ENCODE data around the gene SPTBN4. TPM values are rescaled to one million over a fixed set of nuclear protein-coding genes. Genes with fewer than 3 reads are reported as not detected.

Gene SPTBN4
- 0.36 and 1.4 TPM in 2 replicates for total RNA-seq

DNA sequence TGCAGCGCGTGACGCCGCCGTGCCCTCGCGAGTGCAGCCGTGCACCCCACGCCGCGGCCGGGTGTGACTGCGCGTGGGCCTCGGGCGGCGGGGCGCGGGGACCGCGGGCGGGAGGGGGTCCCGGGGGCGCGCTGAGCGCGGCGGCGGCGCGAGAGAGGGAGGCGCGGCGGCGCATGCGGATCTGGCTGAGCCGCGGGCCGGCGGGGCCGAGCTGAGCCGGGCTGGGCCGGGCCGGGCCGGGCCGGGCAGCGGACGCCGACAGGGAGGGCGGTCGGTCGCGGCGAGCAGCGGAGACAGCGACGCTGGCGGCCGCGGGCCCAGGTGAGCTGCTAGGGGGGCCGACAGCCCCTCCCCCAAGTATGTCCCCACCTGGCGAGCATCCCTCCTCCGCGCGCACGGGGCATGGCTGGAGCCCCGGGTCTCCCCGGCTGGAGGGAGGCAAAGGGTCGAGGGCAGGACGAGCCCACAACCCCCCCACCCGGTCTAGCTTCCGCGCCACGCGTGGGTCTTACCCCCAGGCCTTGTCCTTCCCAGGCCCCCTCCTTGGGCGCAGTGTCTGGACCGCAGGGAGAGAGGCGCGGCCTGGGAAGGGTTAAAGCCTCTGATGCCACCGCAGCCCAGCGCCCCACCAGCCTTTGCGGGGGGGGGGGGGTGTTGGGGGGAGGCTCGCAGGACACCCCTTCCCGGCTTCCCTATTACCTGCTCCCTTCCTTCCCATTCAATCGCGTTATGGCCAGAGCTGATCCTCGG, at the start of gene SPTBN4:
SPTBN4 (plus strand) TSS at position 17 of the 750 bp plus-strand sequence. CDS start 5,621 bp downstream, outside the sequence.

DNA sequence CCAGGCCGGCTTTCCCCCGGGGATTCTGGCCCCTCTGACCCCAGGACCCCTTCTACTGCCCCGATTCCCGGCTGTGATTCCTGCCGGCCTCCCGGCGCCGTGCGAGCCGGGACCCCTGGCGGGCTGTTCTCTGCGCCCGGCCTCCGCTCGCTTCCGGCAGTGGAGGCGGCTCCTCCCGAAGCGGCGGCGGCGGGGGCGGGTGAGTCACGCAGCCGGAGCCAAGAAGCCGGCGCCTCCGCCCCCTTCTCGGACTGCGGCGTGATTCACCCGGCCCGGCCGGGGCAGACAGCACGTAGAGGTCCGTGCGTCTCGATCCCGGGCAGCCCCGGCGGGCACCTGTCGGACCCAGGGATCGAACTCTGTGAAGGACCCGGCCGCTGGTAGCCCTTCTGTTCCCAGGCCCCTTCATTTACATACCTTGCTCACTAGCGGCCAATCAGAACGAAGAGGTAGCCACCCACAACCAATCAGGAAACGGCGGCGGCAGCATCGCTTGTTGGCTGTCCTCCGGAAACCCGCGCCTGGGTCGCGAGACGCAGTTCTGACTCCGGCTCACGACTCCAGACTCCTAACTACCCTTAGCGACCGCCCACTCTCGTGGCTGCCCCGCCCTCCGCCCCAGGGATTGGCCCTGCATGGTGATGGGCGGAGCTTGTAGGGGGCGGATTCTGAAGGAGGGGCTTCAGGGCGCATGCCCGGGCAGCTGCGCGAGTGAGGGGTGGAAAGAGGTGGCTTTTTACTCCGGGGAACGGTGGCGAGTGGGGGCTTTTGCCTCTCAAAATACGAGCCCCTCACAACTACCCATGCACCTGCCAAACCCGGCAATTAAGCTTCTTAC, 41.1 kb upstream of the SPTBN4 start, which contains the start of gene SERTAD1:
SERTAD1 (minus strand) TSS at position 543 of the 838 bp plus-strand sequence. CDS start 2,446 bp downstream, outside the sequence.

DNA sequence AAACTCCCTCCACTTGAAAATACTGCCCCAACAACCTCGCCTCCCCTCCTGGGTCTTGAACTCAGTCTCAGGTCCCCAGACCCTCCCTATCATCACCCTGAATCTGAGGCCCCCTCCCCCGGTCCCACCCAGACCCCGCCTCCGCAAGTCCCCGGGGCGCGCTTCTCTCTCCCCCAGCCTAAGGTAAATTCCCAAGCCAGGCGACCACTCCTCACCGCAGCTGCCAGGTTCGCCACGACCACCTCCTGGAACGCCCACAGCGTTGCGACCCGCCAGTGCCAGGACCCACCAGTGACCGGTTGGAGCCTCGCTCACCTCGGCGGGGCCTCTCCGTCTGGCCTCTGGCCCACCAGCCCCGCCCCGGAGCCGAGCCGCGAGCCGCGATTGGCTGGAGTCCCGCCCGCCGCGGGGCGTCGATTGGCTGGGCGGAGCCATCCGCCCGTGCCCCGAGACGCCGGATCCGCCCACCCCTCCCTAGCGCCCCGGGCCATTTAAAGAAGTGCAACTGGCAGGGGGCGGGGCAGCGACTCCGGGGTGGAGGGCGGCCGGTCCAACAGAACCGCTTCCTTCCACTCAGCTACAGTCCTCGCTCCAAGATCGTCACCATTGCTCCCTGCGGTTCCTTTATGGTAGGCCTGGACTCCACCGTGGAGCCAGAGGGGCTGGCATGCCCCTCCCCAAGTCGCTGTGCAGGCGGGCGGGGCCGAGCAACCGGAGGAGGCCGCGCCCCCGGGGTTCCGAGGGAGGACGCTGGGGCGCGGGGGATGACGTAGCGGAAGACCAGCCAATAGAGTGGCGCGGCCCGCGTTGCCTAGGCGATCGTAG, 22.6 kb upstream of the SPTBN4 start, which contains the start of gene SERTAD3:
SERTAD3 (minus strand) TSS at position 336 of the 825 bp plus-strand sequence. CDS start 2,255 bp downstream, outside the sequence.

DNA sequence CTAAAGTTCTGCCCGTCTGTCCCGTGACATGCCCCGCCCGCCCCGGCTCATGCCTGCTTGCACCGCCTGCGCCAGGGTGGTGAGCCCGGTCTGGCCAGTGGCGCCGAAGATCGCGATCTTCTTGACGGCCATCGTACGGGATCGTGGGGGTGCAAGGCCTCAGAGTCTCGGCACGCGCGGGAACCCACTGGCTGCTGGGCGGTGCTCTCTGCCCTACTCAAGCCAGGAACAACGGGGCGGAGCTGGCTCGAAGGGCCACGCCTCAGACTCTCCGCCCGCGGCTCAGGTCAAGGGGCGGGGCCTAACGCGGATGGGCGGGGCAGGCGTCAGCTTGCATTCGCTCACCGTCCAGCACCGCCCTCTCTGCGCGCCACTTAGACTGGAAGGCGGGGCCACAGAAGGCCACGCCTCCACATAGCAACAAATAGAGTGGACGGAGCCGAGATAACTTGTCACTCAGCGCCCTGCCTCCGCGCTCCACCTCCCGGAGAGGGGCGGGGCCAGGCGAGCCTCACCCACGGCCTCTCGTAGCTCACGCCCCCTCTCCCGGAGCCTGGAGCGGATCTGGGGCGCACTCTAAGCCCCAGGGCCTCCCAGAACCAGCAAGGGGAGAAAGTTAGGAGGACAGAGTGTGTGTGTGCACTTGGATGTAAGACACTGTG, 1.1 kb upstream of the SPTBN4 start, which contains the start of gene BLVRB:
BLVRB (minus strand) TSS at position 189 of the 662 bp plus-strand sequence; CDS start at position 132, 57 bp downstream.

DNA sequence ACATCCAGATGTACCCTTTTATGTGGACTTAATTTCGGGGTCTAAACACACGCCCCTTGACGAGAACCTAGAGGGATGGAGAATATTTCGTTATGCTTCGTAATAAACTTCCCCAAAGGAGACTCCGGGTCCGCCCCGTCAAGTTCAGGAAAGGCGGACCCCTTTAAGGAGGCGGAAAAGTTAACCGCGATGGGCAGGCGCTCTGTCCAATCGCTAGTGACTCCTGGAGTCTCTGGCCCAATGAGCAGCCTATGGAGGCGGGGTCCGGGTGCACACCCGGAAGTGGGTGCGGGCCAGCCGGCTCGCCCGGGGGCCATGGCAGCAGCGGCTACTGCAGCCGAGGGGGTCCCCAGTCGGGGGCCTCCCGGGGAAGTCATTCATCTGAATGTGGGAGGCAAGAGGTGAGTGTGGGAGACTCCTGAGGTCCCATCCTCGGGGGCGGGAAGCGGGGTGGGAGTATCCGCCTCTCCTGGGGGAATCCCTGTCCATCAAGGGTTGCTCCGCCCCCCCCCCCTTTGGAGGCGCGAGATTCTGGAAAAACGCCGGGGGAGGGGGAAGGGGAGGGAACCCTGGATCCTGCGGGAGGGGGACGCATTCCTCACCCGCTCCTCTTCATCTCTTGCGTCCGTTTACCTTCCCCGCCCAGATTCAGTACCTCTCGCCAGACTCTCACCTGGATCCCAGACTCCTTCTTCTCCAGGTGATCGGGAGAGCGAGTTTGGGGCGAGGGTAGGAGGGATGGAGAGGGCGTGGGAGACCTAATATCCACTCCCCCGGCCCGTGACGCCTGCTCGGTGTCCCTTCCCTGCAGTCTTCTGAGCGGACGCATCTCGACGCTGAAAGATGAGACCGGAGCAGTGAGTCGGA, 110.0 kb downstream of the SPTBN4 start, which contains the start of gene SHKBP1:
SHKBP1 (plus strand) TSS at position 289 of the 867 bp plus-strand sequence; CDS start at position 316, 27 bp downstream.

DNA sequence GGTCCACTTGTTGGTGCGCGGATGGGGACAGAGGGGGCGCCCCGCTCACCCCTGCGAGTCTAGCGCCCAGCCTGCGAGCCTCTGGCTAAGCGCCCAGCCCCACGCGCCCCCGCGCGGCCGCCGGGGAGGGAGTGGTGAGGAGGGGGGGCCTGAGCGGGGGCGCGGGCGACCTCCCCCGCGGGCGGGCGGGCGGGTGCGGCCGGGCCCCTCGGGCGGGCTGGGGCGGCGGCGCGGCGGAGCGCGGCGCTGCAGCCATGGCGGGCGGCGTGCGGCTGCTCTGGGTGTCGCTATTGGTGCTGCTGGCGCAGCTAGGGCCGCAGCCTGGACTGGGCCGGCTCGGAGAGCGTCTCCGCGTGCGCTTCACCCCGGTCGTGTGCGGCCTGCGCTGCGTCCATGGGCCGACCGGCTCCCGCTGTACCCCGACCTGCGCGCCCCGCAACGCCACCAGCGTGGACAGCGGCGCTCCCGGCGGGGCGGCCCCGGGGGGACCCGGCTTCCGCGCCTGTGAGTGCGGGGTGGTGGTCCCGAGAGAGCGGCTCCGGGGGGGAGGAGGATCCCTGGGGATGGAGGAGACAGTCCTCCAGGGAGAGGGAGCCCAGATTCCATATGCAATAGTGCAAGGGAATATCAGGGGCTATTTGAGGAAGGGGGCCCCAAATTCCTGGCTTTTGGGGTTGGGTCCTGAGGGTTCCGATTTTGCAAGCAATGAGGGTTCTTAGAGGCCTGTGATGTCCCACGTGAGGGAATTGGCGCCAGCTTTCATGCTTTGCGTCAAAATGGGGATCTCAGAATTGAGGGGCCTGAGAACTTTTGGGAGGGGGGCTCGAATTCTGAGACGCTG, 134.6 kb downstream of the SPTBN4 start, which contains the start of gene LTBP4:
LTBP4 (plus strand) TSS at position 236 of the 841 bp plus-strand sequence; CDS start at position 255, 19 bp downstream.

Other genes with a start within 250 kb of the SPTBN4 start
- under 0.01 TPM in 1 of 2 replicates, not detected in the other for gene TTC9B, start 248.6 kb upstream of the SPTBN4 start, total RNA-seq
- under 0.01 and 0.07 TPM in 2 replicates for gene CCNP, start 240.3 kb upstream of the SPTBN4 start, total RNA-seq
- gene AKT2, start 181.7 kb upstream of the SPTBN4 start, total RNA-seq: 58.1 and 79.5 TPM in 2 replicates
- 5.8 and 10.4 TPM in 2 replicates for gene C19orf47, start 118.6 kb upstream of the SPTBN4 start, total RNA-seq
- 196 and 385 TPM in 2 replicates for gene PLD3, start 118.3 kb upstream of the SPTBN4 start, total RNA-seq
- under 0.01 and 0.07 TPM in 2 replicates for gene HIPK4, start 76.8 kb upstream of the SPTBN4 start, total RNA-seq
- 1.4 and 2.6 TPM in 2 replicates for gene PRX, start 53.6 kb upstream of the SPTBN4 start, total RNA-seq
- gene SERTAD1, start 41.0 kb upstream of the SPTBN4 start, total RNA-seq: 22.6 and 31.1 TPM in 2 replicates
- gene SERTAD3, start 22.7 kb upstream of the SPTBN4 start, total RNA-seq: 17.7 and 20.8 TPM in 2 replicates
- gene BLVRB, start 1.3 kb upstream of the SPTBN4 start, total RNA-seq: 178 and 418 TPM in 2 replicates
- gene SHKBP1, start 109.9 kb downstream of the SPTBN4 start, total RNA-seq: 55.9 and 57.1 TPM in 2 replicates
- 20.2 and 75.8 TPM in 2 replicates for gene LTBP4, start 134.4 kb downstream of the SPTBN4 start, total RNA-seq
- 6.8 and 24.3 TPM in 2 replicates for gene NUMBL, start 223.7 kb downstream of the SPTBN4 start, total RNA-seq
- 18.1 and 31.0 TPM in 2 replicates for gene COQ8B, start 249.9 kb downstream of the SPTBN4 start, total RNA-seq

All from nasal cavity respiratory epithelium epithelial cell of viscerocranial mucosa (primary cell).